GM04503 (cell line): Measurements from ENCODE around the gene AOC3.

ENCODE experiments used
- DNase-seq: peaks from one replicate; pipeline ENCODE4 v3.0.0-alpha.2; 2012; ENCODE audit warnings: low read depth

Gene AOC3, protein sequence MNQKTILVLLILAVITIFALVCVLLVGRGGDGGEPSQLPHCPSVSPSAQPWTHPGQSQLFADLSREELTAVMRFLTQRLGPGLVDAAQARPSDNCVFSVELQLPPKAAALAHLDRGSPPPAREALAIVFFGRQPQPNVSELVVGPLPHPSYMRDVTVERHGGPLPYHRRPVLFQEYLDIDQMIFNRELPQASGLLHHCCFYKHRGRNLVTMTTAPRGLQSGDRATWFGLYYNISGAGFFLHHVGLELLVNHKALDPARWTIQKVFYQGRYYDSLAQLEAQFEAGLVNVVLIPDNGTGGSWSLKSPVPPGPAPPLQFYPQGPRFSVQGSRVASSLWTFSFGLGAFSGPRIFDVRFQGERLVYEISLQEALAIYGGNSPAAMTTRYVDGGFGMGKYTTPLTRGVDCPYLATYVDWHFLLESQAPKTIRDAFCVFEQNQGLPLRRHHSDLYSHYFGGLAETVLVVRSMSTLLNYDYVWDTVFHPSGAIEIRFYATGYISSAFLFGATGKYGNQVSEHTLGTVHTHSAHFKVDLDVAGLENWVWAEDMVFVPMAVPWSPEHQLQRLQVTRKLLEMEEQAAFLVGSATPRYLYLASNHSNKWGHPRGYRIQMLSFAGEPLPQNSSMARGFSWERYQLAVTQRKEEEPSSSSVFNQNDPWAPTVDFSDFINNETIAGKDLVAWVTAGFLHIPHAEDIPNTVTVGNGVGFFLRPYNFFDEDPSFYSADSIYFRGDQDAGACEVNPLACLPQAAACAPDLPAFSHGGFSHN

GRCh38 chr17:42850954-42851353, at the start of gene AOC3:
Gene AOC3, plus strand, starts transcription at chr17:42851199. Its CDS starts 145 bp downstream, at chr17:42851344.
- no peak for DNase-seq

DNA sequence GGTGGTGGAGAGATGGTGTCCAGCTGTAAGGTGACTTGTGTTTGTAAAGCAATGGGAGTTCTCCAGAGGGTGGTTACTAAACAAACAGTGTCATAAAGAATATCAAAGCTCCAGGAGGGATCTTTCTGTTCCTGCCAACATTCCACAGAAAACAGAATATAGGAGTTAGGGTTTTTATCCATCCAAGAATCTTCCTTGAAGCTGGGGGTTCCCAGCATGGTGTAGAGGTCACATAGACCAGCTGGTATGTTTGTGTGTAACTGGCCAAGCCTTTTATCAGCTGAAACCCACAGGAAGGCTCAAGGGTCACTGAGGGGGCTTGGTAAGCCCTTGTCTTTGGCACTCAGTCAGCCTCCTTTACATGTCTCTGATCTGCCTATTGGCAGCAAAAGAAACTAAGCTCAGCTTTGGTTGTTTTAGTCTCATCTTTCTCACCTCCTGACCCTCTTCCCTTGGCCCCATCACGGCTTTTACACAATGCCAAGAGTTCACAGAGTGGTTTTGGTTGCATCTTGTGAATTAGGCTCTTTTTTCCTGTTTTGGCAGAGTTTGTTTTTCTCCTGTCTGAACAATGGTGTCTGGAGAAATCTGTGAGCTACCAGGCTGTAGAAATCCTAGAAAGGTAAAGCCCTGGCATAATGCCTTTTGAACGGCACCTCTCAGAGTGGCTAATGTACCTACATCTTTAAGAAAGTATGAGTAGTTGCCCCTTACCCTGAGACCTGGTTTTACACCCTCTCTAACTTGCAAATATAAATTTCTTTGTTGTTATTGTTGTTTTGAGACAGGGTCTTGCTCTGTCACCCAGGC, 47.7 kb upstream of the AOC3 start:
- no peak for DNase-seq

- no peak for DNase-seq
Measured at GRCh38 chr17:42804918-42805367, 46.1 kb upstream of the AOC3 start.

GRCh38 chr17:42806249-42806648, 44.8 kb upstream of the AOC3 start:
- no peak for DNase-seq

DNA sequence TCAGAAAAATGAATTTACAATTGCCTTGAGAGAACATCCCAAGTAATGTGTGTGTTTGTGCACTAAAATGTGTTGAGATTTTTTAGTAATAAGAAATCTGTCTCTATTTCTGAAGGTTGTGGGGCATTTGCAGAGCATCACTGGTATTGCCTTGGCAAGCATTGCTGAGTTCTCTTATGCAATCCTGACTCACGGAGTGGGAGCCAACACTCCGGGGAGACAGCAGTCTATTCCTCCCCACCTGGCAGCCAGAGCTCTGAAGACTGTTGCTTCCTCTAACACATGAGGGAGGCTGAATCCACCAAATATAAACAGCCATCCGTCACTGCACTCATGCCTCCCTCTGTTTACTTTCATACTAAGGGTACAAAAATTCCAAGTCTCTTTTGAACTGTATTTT, 41.7 kb upstream of the AOC3 start:
- DNase-seq, result peak; percentile 73

- peak; percentile 85 for DNase-seq
Measured at GRCh38 chr17:42814633-42815399, 36.2 kb upstream of the AOC3 start.

DNA sequence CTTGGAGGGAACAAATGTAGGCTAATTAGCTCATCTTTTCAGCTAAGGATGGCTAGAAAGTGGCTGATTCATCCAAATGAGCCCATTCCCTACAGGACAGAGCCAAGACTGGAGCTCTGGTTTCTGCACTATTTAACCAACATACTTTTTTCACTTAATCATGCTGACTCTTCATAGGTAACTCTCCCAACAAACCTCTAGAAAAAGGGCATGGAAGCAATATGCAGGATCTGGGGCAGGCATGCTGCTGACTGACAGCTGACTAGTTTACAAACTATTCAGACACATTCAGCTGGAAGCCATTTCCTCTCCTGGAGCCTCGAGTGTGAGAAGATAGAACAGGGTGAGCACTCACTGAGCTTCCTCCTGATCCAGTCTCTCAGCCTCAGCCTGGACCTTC, 33.1 kb upstream of the AOC3 start:
- DNase-seq, result no peak

DNA sequence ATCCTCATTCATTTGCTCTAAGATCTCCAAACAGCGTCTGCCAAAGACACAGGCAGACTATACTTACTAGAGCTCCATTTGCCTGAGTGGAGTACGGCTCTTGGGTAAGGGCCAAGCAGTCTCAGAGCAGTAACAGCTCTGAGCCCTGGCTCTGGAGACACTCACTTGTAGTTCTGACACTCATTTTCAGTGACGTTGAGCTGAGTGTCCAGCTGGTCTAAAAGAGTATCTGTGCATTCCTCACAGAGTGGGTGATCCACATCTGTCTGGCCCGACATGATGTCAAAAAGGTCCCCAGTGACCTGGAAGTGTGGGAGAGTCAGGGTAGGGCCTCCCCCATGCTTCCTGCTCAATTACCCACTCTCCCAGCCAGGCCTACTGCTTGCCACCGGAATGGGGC, 32.6 kb upstream of the AOC3 start:
- no peak for DNase-seq

DNA sequence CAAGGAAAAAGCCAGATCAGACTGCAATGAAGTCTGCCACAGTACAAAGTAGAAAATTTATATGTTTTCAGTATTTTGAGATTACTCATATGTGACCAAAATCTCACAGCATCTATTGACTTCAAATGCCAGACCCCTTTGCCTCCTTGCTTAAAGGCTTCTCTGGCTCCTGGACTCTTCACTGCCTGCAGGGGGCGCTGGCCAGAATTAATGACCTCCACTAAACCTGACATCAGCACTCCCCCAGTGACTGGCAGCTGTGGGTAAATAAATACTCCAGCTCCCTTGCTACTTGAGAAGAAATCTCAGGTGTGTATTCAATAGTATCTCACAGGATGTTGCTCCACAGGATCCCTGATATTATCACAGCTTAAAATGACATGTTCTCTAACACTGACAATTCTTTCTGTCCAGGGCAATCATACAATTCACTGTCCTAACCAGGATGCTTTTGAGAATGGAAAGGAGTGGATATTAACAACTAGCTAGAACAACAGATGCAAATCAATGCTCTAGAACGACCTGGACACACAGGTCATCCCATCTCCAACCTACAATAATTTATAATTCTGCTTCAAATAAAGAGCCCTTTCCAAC, 31.0 kb upstream of the AOC3 start:
- no peak for DNase-seq

DNA sequence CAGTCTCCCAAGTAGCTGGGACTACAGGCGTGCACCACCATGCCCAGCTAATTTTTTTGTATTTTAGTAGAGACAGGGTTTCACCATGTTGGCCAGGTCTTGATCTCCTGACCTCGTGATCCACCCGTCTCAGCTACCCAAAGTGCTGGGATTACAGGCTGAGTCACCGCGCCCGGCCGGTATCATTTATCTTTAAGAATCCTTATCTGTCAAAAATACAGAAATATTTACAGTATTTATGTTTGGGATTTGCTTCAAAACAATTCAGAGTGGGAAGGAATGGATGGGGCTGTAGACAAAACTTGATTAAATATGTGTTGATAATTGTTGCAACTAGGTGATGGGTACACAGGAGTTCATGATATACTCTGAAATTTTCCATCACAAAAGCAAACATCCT, 29.8 kb upstream of the AOC3 start:
- DNase-seq, result no peak

GRCh38 chr17:42827472-42827871, 23.5 kb upstream of the AOC3 start:
- DNase-seq, result no peak

DNA sequence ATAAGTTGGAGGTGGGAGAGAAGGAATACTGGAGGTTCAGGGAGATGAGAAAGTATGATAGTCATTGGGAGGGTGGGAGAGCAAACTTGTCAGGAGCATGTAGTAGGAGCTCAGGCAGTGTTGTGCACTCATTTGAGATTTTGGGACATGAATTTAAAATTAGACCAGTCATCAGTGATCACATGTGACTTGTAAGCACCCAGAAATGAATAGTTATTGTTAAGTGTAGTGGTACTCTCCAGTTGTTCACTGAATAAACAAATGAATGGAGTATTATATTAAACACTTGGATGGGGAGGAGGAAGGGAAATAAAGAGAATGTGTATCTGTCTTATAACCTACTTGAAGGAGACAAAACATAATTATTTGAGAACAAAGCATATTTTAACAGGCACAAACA, 20.0 kb upstream of the AOC3 start:
- no peak for DNase-seq

DNA sequence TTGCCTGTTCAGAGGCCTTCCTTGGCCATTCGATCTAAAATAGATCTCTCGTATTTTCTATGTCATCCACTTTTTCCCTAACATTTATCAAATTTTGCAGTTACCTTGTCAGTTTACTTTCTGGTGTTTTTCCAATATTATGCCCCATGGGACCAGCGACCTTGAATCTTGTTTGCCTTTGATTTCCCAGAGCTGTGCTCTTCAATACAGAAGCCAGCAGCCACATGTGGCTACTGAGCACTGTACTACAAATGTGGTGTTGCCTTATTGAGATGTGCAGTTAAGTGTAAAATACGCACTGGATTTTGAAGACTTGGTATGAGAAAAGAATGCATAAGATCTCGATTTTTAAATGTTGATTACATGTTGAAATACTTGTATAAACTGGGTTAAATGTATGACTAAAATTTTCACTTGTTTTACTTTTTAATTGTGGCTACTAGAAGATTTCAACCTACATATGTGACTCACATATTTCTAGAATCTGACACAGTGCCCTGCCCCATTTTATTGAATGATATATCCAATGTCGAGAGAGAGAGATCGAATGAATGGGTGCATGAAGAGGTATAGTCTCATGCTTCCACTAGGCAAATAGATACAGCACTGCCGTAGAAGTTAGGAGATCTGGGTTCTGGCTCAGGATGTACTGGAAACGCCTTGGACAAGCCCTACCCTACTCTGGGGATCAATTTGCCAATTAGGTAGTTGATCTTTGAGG, 18.6 kb upstream of the AOC3 start:
- DNase-seq, result no peak

DNA sequence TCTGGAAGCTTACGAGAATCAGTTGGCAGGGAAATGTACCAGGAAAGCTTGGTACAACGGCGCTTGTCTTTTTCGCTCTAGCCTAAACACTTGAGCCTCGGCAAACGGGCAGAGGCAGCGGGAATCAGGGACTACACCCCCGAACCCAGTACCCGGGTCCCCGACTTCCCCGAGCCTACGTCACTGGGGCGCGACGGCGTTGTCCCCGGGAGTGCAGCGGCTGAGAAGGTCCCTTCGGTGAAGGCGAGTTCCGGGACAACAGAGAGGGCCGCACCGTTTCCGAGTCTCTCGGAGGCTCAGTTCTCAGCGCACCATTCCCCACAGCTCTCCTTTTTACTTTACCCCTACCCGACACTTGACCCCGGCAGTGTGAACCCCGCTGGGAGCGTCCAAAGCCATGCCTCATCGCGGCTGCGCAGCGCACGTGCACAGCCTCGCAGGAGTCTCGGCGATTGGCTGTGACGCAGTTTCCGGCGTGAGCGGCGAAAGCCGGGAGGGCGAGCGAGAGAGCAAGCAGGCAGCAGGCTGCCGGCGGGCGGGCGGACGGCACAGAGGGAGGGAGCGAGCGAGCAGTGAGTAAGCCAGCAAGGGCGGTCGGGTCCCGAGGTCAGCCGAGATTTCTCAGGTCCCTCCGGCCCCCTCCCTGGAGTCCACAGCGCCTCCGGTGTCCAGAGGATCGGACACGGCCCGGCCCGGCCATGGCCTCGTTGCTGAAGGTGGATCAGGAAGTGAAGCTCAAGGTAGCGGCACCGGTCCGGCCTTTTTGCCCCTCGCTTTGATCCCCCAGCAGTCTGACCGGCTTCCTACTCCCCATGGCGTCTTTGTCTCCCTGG, 17.8 kb upstream of the AOC3 start, which contains the start of gene PSME3:
PSME3 (plus strand) TSS at position 464 of the 833 bp plus-strand sequence; CDS start at position 699, 235 bp downstream.
- DNase-seq, result peak; percentile 68

DNA sequence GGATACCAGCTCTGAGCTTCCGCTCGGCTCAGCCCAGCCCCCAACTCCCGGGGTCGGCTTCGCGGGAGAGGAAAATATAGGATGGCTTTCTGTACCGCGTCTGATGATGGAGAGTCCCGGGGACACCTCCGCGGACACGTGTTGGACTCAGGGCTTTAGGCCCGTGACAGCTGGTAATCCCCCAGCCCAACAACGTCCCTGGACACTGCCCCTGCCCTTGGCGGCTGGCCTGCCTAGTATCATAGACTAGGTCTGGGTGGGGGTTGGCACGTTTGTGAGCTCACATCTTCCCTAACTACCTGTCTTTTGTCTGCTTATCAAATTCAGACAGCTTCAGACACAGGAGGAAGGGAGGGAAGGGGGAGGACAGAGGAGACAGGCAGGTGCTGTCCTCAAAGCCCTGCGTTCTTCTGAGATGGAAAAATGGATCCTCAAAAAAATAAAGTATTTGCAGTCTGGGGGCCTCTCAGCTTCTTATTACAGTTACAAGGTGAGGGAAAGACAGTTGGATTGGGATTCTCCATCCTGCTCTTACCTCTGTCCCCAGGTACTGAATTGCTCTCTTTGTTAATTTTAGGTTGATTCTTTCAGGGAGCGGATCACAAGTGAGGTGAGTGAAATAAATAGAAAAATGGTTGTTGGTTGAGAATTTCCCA, 17.1 kb upstream of the AOC3 start:
- no peak for DNase-seq

DNA sequence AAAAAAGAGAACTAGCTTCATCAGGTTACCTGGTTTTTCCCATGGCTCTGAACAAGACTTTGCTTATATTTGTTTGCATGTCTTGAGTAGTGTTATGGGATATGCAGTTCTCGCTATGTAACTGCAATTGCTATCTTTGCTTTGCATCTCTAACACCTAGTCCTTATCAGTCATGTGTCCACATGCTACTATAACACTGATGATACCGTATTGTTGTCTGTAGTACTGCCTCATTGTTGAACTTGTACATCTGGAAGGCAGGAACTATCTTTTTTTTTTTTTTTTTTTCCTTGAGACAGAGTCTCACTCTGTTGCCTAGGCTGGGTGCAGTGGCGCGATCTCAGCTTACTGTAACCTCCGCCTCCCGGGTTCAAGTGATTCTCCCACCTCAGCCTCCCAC, 15.3 kb upstream of the AOC3 start:
- DNase-seq, result no peak

DNA sequence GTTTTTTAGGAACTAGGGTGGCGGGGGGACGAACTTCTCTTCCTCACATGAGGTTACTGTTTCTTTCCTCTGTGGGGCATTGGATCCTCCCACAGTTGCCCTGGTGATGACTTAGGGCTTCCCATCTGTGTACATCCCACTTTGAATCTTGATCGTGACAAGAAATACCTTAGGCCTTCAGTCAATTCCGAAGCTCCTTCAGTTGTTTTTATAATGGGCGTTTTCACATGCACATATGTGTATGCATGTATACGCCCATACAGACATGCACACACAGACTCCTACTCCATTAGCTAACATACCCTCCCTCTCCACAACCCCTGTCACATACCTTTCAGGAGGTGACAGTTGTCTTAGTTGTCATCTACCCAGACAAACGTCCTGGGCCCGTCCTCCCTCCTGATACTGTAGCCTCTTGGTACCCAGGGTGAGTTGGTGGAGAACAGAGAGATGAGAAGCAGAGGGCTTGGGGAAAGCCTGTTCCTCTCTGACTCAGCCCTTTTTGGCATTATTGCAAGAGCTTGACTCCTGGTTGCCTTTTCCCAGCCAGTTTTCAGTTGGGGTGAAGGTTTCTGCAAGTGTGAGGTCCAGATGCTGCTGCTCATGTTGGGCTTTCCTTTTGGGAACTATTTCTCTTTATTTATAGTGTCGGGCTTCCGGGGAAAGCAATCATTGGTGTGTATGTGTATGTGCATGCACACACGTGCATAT, 8.9 kb upstream of the AOC3 start:
- no peak for DNase-seq

DNA sequence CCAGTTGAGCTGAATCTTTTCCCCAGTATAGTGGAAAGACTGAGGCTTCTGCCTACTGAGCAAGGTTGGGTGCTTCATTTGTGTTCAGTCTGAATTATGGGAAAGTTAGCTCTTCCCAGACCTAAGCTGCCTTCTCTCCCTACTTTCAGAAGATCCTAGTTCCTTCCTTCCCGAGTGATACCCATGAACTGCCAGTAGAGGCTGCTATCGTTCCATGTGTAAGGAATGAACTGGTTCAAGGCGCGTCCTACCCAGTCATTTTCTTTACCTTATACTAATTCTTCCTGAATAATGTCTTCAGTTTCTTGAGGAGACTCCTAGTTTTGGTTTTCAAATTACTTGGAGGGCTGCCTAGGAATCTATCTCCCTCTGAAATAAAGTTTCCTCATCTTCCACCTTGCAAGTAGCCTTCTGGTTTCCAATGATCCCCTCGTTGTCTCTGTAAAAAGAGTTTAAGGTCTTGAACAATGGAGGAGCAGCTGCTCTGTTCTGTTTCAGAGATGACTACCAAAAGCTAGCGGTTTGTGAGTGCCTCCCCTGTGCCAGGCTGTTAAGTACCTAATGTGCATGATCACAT, 7.6 kb upstream of the AOC3 start:
- DNase-seq, result peak; percentile 15
